GM21381 (cell line): ENCODE results near the gene EMC6.

Experiments used
- ATAC-seq: cut with Tn5 transposase; IDR thresholded peaks from one replicate; pipeline ENCODE4 v1.9.1; 2021; ENCODE audit warnings: mild to moderate bottlenecking, moderate library complexity; ENCODE audit not compliant: unreplicated experiment

Gene EMC6

DNA sequence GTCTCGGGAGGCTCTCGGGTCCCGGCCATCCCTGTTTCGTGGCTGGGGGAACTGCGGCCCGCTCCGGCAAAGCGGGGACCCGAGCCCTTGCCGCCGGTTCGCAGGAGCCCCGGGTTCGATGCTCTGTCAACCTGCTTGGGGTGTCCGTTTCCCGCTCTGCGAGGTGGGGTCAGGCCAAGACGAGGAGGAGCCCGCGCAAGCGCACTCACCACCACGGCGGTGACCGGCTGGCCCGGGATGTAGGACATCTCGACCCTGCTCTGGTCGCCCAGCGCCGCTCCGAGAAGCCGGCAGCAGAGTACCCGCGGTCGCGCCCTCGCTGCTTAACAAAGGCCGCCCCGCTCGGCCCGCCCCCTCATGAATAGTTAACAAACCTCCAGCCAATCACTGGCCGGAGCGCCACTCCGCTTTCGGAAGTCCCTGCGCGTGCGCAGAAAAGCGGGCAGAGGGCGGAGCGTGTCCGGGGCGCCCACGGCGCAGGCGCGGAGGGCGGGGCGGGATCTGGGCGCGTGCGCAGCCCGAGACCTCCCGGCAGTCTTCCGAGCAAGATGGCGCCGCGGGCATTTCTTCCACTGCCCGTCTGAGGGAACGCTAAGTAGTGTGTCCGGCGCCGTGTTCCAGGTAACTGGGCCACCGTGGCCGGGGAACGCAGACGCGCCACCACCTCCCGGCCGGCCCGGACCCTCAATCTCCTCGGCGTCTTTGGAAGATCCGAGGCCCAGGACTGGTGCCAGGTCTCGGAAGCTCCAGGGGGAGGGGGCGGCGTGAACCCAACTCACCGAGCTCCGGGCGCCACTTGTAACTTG is at the start of gene EMC6, which contains the start of gene TAX1BP3:
EMC6 (plus strand) TSS at position 534 of the 806 bp plus-strand sequence. CDS start 335 bp downstream, outside the sequence.
TAX1BP3 (minus strand) TSS at position 300 of the 806 bp plus-strand sequence; CDS start at position 248, 52 bp downstream.
- ATAC-seq, result peak; percentile 86

DNA sequence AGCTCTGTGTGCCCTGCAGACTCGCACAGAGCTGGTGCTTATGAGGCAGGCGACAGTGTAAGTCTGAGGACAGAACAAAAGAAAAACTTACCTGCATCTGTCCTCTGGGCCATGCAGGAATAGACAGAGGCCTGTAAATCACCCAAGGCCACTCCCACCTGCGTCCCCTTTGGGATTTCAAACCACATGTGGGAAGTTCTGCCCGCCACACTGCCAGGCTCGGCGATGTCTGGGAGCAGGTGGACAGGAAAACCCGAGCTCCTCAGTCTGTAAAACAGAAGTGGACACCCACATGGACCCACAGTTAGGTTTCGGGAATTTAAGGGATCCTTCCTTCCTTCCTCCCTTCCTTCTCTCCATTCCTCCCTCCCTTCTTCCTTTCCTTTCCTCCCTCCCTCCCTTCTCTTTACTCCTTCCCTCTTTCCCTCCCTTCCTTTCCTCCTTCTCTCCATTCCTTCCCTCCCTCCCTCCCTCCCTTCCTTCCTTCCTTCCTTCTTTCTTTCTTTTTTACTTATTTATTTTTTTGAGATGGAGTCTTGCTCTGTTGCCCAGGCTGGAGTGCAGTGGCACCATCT is 47.4 kb upstream of the EMC6 start:
- ATAC-seq, result no peak

DNA sequence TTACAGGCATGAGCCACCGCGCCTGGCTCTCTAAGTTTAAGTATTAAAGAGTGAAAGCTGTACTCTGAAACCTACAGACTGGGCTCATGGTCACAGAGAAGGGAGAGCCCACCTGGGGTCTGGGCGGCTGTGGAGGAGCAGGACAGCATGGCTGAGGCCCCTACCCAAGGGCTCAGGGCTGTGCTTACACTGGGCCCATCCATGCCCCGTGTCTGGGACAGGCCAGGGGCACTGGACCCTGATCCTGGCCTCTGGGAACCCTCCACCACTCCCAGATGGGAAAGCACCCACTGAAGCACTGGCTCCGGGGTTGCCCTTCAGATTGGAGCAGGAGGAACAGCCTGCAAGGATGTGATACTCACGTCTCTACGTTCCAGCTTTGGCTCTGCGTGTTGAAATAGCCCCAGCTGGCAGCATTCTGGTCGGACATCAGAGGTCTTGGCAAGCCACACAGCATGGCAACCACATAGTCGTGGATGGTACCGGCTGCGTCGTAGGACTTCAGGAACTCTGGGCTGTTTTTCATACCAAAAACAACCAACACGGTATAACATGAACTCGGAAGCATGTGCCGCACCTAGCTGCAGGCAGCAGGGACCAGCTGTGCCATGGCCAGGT is 45.5 kb upstream of the EMC6 start:
- ATAC-seq, result no peak

DNA sequence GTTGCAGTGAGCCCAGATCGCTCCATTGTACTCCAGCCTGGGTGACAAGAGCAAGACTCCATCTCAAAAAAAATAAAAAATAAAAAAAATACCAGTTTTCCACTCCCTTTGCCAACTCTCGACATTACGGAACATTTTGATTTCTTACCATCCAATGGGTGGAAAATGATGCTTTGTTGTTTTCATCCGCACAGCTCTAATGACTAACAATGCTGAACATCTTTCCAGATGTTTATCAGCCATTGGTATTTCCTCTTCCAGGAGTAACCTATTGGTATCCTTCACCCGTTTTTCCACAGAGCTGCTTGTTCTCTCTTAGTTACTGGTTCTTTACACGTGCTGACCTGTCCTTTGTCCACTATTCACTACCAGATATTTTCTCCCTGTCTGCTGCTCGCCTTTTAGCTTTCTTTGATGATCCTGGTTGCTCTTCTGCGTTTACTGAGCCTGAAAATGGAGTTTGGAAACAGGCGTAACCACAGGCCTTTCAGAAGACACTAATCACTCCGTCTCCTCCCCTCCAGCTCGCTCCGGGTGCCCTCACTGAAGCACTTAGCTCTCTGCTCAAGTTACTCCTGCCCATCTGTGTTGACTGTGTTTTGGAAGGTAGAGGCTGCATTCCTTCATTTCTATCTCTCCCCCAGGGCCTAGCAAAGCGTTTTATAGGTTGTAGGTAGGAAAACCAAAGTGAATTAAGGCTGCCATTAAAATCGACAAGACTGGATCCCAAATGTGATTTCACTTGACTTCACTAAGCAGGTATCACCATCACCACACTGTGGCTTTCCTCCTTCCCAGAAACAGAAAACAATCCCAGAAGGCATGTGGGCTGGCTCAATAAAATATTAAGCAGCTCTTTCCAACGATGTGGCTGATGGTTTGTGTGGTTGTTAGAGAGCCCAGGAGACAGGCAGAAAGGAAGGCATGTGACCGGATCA is 41.5 kb upstream of the EMC6 start:
- no peak for ATAC-seq

DNA sequence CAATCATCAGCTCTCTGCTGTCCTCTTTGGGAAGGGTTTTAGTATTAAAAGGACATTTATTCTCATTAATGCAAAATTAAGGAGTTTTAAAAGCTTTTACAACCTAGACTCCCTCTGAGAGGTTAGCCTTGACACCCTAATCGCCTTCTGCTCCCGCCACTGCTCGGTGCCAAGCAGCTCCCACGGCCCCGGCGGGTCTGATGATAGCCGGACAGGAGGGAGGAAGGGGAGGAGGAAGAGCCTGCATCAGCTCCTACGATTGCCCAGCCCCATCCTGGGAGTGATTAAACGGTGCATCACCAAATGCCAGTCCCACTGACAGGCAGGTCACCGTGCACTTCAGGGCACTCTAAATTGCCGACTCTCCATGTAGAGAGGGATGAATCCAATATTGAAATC is 40.8 kb upstream of the EMC6 start:
- no peak for ATAC-seq

DNA sequence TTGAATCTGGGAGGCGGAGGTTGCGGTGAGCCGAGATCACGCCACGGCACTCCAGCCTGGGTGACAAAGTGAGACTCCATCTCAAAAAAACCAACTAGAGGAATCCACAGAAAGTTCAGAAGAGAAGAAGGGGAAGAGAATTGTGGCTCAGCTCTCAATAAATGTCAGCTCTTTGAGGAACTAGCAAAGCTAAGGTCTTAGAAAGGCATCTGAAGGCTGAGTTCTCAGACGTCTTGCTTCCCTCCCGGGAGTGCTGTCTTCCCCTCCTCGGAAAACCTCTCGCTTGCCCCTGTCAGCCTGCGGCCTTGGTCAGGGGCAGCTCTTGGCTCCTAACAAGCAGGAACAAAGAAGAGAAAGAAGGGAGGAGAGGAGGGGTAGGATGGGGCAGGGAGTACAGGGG is 37.8 kb upstream of the EMC6 start:
- no peak for ATAC-seq

DNA sequence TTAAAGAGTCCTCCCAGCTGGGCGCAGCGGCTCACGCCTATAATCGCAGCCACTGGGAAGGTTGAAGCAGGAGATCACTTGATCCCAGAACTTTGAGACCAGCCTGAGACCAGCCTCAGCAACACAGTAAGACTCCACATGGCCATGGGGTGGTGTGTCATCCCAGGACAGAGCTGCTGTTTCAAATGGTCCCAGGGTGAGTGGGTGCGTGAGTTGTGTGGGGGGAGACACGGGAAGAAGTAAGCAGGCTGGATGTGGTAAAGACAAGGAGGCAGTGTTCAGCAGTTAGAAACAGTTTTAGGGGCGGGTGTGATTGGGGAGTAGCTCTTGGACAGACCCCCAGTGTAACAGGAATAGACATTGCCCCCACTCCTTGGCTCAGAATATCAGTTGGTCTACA is 36.3 kb upstream of the EMC6 start:
- no peak for ATAC-seq

DNA sequence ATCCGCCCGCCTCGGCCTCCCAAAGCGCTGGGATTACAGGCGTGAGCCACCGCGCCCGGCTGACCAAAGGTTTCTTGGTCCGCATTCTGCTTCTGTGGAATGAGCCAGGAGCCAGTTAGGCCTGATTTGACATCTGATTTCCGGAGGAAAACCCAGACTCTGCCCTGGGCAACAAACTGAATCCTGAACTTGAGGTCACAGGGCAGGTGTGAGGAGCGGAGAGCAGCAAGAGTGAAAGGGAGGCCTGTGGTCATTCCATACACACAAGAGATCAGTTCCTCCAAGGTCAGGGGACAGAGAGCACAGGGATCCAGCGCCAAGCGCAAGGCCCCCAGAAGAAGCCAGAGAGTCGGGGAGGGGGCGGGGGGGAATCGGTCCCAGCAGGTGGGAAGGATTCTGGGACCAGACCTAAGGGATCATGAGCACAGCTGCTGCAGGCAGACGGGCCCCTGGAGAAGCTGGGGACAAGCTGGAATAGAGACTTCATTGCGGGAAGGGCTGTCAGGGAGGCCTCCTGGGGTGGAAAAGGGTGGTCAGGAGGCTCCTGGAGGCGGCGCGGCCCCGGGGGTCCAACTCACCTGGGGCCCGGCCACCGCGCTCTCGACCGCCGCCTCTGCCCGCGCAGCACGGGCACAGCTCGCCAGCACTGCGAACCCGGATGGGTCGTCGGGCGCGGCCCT is 33.0 kb upstream of the EMC6 start:
- ATAC-seq, result no peak

DNA sequence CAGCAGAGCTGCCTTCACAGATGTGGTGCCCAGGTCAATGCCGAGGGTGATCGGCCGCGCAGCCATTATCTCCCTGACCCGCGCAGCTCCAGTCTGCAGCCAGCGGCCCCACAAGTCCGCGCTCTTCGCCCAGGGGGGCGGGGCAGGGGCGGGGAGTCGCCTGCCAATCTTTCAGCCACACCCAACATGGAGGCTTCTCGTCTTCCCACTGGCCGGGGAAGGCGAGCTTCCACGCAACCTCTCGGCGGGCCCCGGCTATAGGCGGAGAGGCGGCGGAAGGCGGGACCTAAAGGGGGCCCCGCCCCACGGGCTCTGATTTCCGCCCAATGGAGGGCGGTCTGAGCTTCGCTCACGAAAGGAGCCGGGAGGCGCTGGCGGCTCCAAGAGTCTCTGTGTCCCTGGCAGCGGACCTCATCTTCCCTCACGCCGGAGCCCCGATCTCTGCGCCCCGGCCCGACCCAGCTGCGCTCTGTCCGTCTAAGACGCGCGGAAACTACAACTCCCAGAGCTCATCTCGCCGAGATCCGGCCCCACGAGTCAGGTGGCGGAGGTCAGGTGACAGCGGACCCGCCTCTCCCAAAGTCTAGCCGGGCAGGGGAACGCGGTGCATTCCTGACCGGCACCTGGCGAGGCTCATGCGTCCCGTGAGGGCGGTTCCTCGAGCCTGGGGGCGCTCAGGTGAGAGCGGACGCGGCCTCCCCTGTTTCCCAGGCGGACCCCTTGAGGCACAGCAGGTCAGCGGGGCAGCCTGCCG is 32.3 kb upstream of the EMC6 start, which contains the start of the genes CTNS and SHPK:
CTNS (plus strand) TSS at position 607 of the 754 bp plus-strand sequence. CDS start 3,447 bp downstream, outside the sequence.
SHPK (minus strand) TSS at position 97 of the 754 bp plus-strand sequence; CDS start at position 66, 31 bp downstream.
- peak; percentile 91 for ATAC-seq

DNA sequence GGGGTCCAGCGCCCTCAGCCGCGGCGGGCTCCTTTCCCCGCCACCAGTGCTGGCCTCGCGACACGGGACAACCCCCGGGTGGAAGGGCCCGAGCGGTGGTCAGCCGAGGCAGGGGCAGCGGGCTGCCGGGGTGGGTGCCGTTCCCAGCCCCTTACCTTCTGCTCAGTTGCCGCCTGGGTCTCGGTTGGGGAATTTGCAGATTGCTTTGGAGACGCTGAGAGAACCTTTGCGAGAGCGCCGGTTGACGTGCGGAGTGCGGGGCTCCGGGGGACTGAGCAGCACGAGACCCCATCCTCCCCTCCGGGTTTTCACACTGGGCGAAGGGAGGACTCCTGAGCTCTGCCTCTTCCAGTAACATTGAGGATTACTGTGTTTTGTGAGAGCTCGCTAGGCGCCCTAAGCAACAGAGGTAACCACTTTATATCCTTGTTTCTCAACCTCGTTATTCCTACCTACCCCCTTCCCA is 31.7 kb upstream of the EMC6 start:
- no peak for ATAC-seq

DNA sequence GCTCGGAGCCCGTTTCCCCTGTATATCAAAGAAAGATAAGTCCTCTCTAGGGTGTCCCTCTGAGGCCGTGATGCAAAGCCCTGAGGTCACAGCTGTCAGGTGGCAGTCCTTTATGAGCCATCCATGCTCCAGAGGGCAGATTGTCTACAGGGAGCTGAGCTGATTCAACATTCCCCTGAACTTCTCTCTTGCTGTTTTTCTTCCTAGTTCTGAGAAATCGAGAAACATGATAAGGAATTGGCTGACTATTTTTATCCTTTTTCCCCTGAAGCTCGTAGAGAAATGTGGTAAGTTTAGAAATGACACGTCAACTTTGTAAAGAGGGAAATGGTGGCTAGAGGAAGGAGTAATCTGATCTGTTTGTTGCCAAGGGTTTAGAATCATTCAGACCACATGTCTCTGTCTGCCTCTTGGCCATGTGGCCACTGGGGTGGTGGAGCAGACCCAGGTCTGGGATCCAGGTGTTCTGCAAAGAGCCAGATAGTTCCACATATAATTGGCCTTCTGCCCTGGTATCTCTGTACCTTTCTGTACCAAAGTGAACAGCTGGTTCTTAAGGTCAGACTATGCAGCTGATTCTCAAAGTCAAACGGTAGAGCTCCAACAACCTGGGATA is 28.5 kb upstream of the EMC6 start:
- ATAC-seq, result no peak

DNA sequence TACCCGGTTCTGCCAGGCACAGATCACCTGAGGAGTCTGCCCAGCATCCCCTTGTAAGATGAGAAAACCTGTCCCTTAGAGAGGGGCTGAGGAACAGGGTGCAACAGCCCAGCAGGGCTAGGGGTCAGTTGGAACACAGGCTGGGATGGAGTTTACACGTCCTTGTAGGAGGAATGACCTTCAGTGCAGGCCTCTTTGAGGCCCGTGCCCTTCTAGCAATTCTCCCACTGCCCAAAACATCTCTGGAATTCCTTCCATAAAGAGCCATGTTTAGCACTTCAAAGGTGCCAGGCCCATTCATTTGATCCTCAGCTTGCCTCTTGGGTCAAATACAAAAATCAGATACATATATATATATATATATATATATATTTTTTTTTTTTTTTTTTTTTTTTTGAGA is 27.6 kb upstream of the EMC6 start:
- ATAC-seq, result no peak

DNA sequence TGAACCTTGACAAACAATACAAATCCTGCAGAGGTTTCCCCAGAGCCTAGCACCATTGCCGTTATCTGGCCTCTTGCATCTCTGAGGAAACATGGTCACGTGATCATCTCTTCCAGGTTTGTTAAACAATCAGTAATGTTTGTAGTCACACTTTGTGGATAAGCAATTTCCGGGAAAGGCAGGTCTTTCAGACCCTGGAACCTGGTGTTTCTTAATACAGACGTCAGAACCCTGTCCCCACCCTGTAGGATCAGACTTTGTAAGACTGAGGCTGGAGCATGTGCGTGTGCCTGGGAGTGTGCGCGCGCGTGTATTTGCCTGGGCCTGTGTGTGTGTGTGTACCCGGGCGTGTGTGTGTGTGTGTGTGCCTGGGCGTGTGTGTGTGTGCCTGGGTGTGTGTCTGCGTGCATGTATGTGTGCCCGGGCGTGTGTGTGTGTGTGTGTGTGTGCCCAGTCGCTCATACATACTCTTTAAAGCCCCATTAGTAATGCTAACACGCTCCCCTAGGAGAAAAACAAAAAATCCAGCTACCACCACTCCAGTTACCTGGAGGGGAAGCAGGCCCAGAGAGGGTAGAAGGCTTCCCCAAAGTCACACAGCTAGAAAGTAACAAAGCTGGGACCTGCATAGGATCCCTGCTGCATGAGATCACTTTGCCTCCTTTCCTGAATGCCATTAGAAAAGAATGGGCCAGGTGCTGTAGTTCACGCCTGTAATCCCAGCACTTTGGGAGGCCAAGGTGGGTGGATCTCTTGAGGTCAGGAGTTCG is 26.7 kb upstream of the EMC6 start:
- no peak for ATAC-seq

DNA sequence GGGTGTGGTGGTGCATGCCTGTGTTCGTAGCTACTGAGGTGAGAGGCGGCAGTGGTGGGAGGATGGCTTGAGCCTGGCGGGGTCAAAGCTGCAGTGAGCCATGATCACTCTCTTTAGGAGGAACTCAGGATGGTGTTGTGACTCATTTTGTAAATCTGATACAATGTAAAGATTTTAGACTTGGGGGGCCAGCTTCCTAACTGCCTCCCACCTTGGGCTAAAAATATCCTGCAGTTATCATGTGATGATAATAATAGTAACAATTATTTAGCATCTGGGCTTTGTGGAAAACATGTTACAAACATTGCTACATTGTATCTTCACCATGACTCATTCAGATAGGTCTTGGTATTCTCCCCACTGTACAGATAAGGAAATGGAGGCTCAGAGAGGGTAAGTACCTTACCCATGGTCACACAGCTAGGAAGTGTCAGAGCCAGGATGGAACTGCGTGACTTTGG is 24.7 kb upstream of the EMC6 start:
- no peak for ATAC-seq

DNA sequence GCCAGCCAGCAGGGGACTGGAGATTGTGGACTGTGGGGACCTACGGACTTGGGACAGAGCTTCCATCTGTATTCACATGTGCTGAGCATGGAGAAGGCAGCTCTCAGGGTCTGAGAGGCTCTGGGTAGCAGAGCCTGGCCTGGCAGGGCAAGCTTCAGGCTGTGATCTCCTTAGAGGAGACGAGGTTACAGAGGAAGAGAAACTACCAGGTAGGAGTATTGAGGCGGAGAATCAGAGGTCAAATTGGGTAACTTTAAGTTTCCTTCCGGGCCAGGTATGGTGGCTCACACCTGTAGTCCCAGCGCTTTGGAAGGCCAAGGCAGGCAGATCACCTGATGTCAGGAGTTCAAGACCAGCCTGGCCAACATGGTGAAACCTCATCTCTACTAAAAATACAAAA is 23.3 kb upstream of the EMC6 start:
- ATAC-seq, result no peak

DNA sequence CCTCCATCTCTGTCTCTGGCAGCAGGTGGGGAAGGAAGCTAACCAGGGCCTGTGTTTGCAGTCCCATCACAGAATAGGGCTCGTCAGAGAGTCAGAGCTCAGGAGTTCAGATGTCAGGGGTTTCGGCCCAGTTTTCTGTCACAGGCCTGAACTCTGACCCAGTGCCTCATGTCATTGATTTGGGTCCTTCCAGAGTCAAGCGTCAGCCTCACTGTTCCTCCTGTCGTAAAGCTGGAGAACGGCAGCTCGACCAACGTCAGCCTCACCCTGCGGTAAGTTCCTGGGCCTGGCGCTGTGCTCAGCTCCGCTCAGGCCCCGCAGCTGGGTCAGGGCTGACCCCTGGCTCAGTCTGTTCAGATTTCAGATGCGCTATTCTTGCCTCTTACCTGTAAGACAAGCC is 21.4 kb upstream of the EMC6 start:
- no peak for ATAC-seq

DNA sequence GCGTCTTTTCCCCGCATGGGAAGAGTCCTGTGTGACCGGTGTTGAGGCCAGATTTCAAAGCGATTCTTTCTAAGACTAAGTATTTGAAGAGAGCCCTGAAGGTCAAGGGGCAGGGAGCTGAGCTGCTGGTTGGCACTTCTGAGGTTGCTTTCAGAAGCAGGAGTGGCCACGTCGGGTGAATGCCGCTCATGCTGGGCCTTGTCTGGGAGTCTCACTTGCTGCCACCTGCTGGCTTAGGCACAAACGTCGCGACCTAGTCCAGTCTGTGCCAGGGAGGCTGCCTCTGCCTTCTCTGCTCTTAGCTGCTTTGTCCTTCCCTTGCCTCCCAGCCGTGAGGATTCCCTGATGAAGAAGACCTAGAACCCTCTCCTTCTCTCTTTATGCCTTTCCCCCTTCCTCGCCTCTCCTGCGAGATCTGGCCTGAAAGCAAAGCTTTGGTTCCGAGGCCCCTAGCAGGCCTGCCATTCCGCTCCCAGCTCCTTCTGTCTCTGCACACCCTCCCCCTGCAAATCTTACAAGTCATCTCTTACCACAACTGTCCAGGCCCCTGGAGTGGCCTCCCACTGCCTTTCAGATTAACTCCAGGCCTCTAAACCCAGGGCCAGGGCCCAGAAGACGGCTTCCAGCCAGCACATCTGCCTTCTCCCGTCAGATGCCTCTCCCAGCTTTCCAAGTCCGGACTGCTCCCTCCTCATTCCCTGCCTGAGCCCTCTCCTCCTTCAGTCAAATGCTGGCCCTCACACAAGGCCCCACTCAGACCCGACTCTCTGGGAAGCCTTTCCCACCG is 20.6 kb upstream of the EMC6 start:
- no peak for ATAC-seq
